HCT116 (cell line): Measurements from ENCODE around the gene ARFGAP1. TPM values are rescaled to one million over a fixed set of nuclear protein-coding genes. Genes with fewer than 3 reads are reported as not detected.

Experiments
- ATAC-seq: fragments of 200-7000 bp; cut with Tn5 transposase; 2 replicates; pipeline ENCODE4 v1.9.1; 2020; ENCODE audit warnings: mild to moderate bottlenecking, moderate library complexity
- BruUV-seq: library from RNA; stranded (reverse); fragments of 400-500 nt; replicated peaks from 2 replicates; lab custom pipeline; 2021; lab: Mats Ljungman, UMichigan
- CTCF ChIA-PET: fragments of 300-600 bp; sonication (Branson Sonifier 250); formaldehyde crosslinking; loops from one replicate; lab custom pipeline; 2021; ENCODE audit warnings: antibody characterized with exemption; lab: Charles Lee
- POLR2A ChIA-PET: fragments of 300-600, 350-600 bp; sonication (Branson Sonifier 250); formaldehyde crosslinking; loops from one replicate; lab custom pipeline; 2021; ENCODE audit warnings: antibody characterized with exemption; lab: Charles Lee
- RAD21 ChIA-PET, 2 experiments: fragments of 300-600 bp; sonication (Branson Sonifier 250); formaldehyde crosslinking; loops; one replicate each; lab custom pipeline; 2023; ENCODE audit warnings: low total read pairs in 2 of 2; ENCODE audit not compliant: uncharacterized antibody in 2 of 2, unreplicated experiment in 2 of 2, low non-redundant PET in 1 of 2; lab: Charles Lee
- DNase-seq: peaks from one replicate; pipeline ENCODE4 v3.0.0-alpha.2; 2010; ENCODE audit warnings: low read depth, low spot score
- H2AFZ ChIP-seq: fragments of 200-600 bp; shearing (Covaris generic), sonication (generic); 2 replicates; pipeline ENCODE4 v1.6.1; 2017; ENCODE audit warnings: low read depth, mixed run types, mixed read lengths, antibody characterized with exemption, low read length; ENCODE audit not compliant: poor library complexity, severe bottlenecking
- H3K27ac ChIP-seq: 2 replicates; pipeline ENCODE4 v1.5.1; 2012; ENCODE audit warnings: low read depth, low read length
- H3K27me3 ChIP-seq: fragments of 200-600 bp; sonication (generic); 2 replicates; pipeline ENCODE4 v1.6.1; 2016; ENCODE audit warnings: mixed run types, low read length, mixed read lengths; ENCODE audit not compliant: insufficient read depth
- H3K36me3 ChIP-seq, 2 experiments: fragments of 200-500 bp in 1 of 2; fragments of 200-600 bp in 1 of 2; sonication (Bioruptor generic) in 1 of 2; sonication (generic) in 1 of 2; 2 replicates each; pipeline versions ENCODE4 v1.5.1 to v1.6.1; 2014 to 2016; ENCODE audit warnings: low read length in 2 of 2, inconsistent platforms in 1 of 2, mixed read lengths in 1 of 2, mixed run types in 1 of 2; ENCODE audit not compliant: insufficient read depth in 2 of 2, control insufficient read depth in 1 of 2
- H3K4me1 ChIP-seq, 2 experiments: fragments of 200-600 bp in 1 of 2; sonication (generic) in 1 of 2; 2 replicates each; pipeline versions ENCODE4 v1.5.1 to v1.6.1; 2012 to 2017; ENCODE audit warnings: low read length in 2 of 2, inconsistent platforms in 1 of 2, mild to moderate bottlenecking in 1 of 2, mixed read lengths in 1 of 2, mixed run types in 1 of 2, moderate library complexity in 1 of 2; ENCODE audit not compliant: insufficient read depth in 2 of 2, control insufficient read depth in 1 of 2
- H3K4me2 ChIP-seq: fragments of 200-600 bp; sonication (generic); 2 replicates; pipeline ENCODE4 v1.6.1; 2017; ENCODE audit warnings: mixed run types, low read length, mixed read lengths
- H3K4me3 ChIP-seq, 2 experiments: fragments of 200-600 bp in 1 of 2; sonication (generic) in 1 of 2; replicated peaks in 1 of 2; 2 replicates each; pipeline ENCODE4 v1.5.1; 2011 to 2016; ENCODE audit warnings: low read length in 2 of 2, control low read depth in 1 of 2, low read depth in 1 of 2, mild to moderate bottlenecking in 1 of 2, mixed read lengths in 1 of 2, mixed run types in 1 of 2
- H3K79me2 ChIP-seq: fragments of 200-600 bp; sonication (generic); 2 replicates; pipeline ENCODE4 v1.6.1; 2017; ENCODE audit warnings: mild to moderate bottlenecking, mixed run types, low read length, moderate library complexity, mixed read lengths; ENCODE audit not compliant: insufficient read depth
- H3K9ac ChIP-seq: fragments of 200-600 bp; sonication (generic); 2 replicates; pipeline ENCODE4 v1.6.1; 2016; ENCODE audit warnings: low read length, mixed read lengths
- H3K9me2 ChIP-seq: fragments of 200-600 bp; sonication (generic), shearing (Covaris generic); 2 replicates; pipeline ENCODE4 v1.6.1; 2017; ENCODE audit warnings: mixed run types, mild to moderate bottlenecking, moderate library complexity; ENCODE audit not compliant: insufficient read depth
- H3K9me3 ChIP-seq, 2 experiments: fragments of 200-500 bp in 1 of 2; fragments of 200-600 bp in 1 of 2; sonication (Bioruptor generic) in 1 of 2; sonication (generic) in 1 of 2; 2 replicates each; pipeline ENCODE4 v1.6.1; 2014 to 2017; ENCODE audit warnings: low read length in 2 of 2, mixed read lengths in 2 of 2, inconsistent platforms in 1 of 2, low read depth in 1 of 2, mild to moderate bottlenecking in 1 of 2, mixed run types in 1 of 2, moderate library complexity in 1 of 2; ENCODE audit not compliant: control insufficient read depth in 1 of 2, insufficient read depth in 1 of 2
- H4K20me1 ChIP-seq: fragments of 200-600 bp; sonication (generic), shearing (Covaris generic); 2 replicates; pipeline ENCODE4 v1.6.1; 2017; ENCODE audit warnings: mixed run types, mild to moderate bottlenecking, moderate library complexity; ENCODE audit not compliant: insufficient read depth
- CEBPB ChIP-seq: IDR thresholded peaks from 2 replicates; pipeline ENCODE4 v1.6.1; 2012; ENCODE audit warnings: low read depth
- EGR1 ChIP-seq: IDR thresholded peaks from 2 replicates; pipeline ENCODE4 v1.6.1; 2012; ENCODE audit warnings: low read depth
- ELF1 ChIP-seq: IDR thresholded peaks from 2 replicates; pipeline ENCODE4 v1.6.1; 2012; ENCODE audit warnings: low read depth, borderline replicate concordance
- FOSL1 ChIP-seq: IDR thresholded peaks from 2 replicates; pipeline ENCODE4 v1.6.1; 2012; ENCODE audit warnings: low read depth
- JUND ChIP-seq: IDR thresholded peaks from 2 replicates; pipeline ENCODE4 v1.6.1; 2012
- POLR2AphosphoS5 ChIP-seq: IDR thresholded peaks from 2 replicates; pipeline ENCODE4 v1.6.1; 2011; ENCODE audit warnings: mild to moderate bottlenecking, low read depth, low read length, moderate library complexity
- SIN3A ChIP-seq: IDR thresholded peaks from 2 replicates; pipeline ENCODE4 v1.6.1; 2012; ENCODE audit warnings: low read depth
- SP1 ChIP-seq: IDR thresholded peaks from 2 replicates; pipeline ENCODE4 v1.6.1; 2012; ENCODE audit warnings: low read depth
- SRF ChIP-seq: IDR thresholded peaks from 2 replicates; pipeline ENCODE4 v1.6.1; 2012; ENCODE audit warnings: low read depth
- TCF7L2 ChIP-seq: IDR thresholded peaks from 2 replicates; pipeline ENCODE4 v1.7.0; 2011; ENCODE audit warnings: borderline replicate concordance, inconsistent platforms; ENCODE audit not compliant: insufficient read depth, insufficient read length; ENCODE audit errors: extremely low read depth
- YY1 ChIP-seq: IDR thresholded peaks from 2 replicates; pipeline ENCODE4 v1.6.1; 2011; ENCODE audit warnings: low read length, low read depth, moderate library complexity, mild to moderate bottlenecking; ENCODE audit not compliant: insufficient replicate concordance; ENCODE audit errors: extremely low read depth
- ZFX ChIP-seq: fragments of 450-650 bp; IDR thresholded peaks from 2 replicates; pipeline ENCODE4 v1.6.1; 2017
- ZNF274 ChIP-seq: fragments of 200-500 bp; sonication (Bioruptor generic); IDR thresholded peaks from 2 replicates; pipeline ENCODE4 v1.6.1; 2014; ENCODE audit warnings: mild to moderate bottlenecking, low read depth, low read length, inconsistent platforms
- intact Hi-C: fragments of 100-400 bp; cut with micrococcal nuclease; formaldehyde crosslinking; loops from 2 replicates; pipeline ENCODE4 v1.10.0; 2022
- total RNA-seq: library from RNA; stranded (reverse); gene quantifications from one replicate; pipeline ENCODE4 v1.2.1, GENCODE V29; 2021; ENCODE audit not compliant: unreplicated experiment
- TF ChIP-seq, protein P1 (sequence below): IDR thresholded peaks from 2 replicates; pipeline ENCODE4 v1.6.1; 2012
- TF ChIP-seq, protein P2 (sequence below): IDR thresholded peaks from 2 replicates; pipeline ENCODE4 v1.6.1; 2012
- TF ChIP-seq, protein P3 (sequence below): IDR thresholded peaks from 2 replicates; pipeline ENCODE4 v1.6.1; 2011; ENCODE audit warnings: mild to moderate bottlenecking, low read length, moderate library complexity; ENCODE audit not compliant: insufficient replicate concordance; ENCODE audit errors: extremely low read depth
- TF ChIP-seq, protein P4 (sequence below): IDR thresholded peaks from 2 replicates; pipeline ENCODE4 v1.6.1; 2012; ENCODE audit warnings: low read depth

ARFGAP1 gene
- total RNA-seq, 1 experiment from 2014 or later = 94.4 TPM

DNA sequence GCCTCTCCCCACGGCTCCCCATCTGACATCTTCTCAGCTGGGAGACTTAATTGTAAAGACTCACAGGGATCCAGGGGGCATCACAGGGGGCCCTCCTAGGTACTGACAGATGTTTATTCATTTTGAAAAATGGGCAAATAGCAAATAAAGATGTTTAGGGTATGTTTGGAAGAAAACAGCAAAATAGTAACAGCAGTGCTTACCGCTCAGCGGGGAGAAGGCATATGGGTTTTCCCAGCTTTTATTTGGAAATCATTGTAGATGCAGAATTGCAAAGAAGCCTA is 39.6 kb upstream of the ARFGAP1 start:
- Histone ChIP-seq H3K27me3 (no peaks in the 10 kb centered on the region), H3K27ac (peak overlapping the region; percentile 69), H3K79me2 (no peaks in the 10 kb centered on the region), H3K36me3 (no peaks in the 10 kb centered on the region), H4K20me1 (no peaks in the 10 kb centered on the region), H3K4me3 (peak overlapping the region in 1 of 2 experiments; percentile 42; a peak in 2 of 4 replicates), H2AFZ (peak overlapping the region; percentile 27), H3K4me2 (peak overlapping the region; percentile 80), H3K9me3 (no peaks in the 10 kb centered on the region), H3K9ac (peak overlapping the region; percentile 57), H3K9me2 (no peaks in the 10 kb centered on the region)
- ATAC-seq = 0 out of 2 replicates have a peak, but pooled peaks have one; percentile 1
- intact Hi-C loops = loop anchor here (5.0 kb wide), 1 partner anchor 39 kb away; the partner anchor contains the start of gene ARFGAP1
- ChIA-PET CTCF (interaction anchor here (2.1 to 6.2 kb wide), 2 partner anchors 9 to 18 kb away, joined by 5 to 107 read pairs; no protein-coding TSS in a partner anchor), RAD21 (interaction anchor here in 1 of 2 experiments (2.0 kb wide), 1 partner anchor 9 kb away, joined by 5 read pairs; no protein-coding TSS in a partner anchor), POLR2A (interaction anchor here (2.2 kb wide), 1 partner anchor 9 kb away, joined by 11 read pairs; no protein-coding TSS in a partner anchor)
- DNase-seq = no peak
- TF ChIP-seq FOSL1 = no peak
- TF ChIP-seq JUND = no peak
- TF ChIP-seq, protein P1, sequence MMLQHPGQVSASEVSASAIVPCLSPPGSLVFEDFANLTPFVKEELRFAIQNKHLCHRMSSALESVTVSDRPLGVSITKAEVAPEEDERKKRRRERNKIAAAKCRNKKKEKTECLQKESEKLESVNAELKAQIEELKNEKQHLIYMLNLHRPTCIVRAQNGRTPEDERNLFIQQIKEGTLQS = no peak
- TF ChIP-seq ZNF274 = no peak
- TF ChIP-seq, protein P2, sequence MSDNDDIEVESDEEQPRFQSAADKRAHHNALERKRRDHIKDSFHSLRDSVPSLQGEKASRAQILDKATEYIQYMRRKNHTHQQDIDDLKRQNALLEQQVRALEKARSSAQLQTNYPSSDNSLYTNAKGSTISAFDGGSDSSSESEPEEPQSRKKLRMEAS = no peak
- TF ChIP-seq CEBPB = no peak
- no peak for TF ChIP-seq POLR2AphosphoS5
- TF ChIP-seq ZFX = no peak
- no peak for TF ChIP-seq SP1
- TF ChIP-seq, protein P3, sequence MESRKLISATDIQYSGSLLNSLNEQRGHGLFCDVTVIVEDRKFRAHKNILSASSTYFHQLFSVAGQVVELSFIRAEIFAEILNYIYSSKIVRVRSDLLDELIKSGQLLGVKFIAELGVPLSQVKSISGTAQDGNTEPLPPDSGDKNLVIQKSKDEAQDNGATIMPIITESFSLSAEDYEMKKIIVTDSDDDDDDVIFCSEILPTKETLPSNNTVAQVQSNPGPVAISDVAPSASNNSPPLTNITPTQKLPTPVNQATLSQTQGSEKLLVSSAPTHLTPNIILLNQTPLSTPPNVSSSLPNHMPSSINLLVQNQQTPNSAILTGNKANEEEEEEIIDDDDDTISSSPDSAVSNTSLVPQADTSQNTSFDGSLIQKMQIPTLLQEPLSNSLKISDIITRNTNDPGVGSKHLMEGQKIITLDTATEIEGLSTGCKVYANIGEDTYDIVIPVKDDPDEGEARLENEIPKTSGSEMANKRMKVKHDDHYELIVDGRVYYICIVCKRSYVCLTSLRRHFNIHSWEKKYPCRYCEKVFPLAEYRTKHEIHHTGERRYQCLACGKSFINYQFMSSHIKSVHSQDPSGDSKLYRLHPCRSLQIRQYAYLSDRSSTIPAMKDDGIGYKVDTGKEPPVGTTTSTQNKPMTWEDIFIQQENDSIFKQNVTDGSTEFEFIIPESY = no peak
- TF ChIP-seq, protein P4, sequence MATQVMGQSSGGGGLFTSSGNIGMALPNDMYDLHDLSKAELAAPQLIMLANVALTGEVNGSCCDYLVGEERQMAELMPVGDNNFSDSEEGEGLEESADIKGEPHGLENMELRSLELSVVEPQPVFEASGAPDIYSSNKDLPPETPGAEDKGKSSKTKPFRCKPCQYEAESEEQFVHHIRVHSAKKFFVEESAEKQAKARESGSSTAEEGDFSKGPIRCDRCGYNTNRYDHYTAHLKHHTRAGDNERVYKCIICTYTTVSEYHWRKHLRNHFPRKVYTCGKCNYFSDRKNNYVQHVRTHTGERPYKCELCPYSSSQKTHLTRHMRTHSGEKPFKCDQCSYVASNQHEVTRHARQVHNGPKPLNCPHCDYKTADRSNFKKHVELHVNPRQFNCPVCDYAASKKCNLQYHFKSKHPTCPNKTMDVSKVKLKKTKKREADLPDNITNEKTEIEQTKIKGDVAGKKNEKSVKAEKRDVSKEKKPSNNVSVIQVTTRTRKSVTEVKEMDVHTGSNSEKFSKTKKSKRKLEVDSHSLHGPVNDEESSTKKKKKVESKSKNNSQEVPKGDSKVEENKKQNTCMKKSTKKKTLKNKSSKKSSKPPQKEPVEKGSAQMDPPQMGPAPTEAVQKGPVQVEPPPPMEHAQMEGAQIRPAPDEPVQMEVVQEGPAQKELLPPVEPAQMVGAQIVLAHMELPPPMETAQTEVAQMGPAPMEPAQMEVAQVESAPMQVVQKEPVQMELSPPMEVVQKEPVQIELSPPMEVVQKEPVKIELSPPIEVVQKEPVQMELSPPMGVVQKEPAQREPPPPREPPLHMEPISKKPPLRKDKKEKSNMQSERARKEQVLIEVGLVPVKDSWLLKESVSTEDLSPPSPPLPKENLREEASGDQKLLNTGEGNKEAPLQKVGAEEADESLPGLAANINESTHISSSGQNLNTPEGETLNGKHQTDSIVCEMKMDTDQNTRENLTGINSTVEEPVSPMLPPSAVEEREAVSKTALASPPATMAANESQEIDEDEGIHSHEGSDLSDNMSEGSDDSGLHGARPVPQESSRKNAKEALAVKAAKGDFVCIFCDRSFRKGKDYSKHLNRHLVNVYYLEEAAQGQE = no peak
- no peak for TF ChIP-seq YY1
- TF ChIP-seq EGR1 = no peak
- TF ChIP-seq TCF7L2 = no peak
- no peak for TF ChIP-seq SIN3A
- TF ChIP-seq ELF1 = no peak
- no peak for TF ChIP-seq SRF
- TF ChIP-seq, all 23 proteins: peak for 0
- H3K4me1 ChIP-seq = peaks cover 38 to 62% of the 10 kb centered on the region in 2 experiments
- no TSS peak for BruUV-seq
